A549 (cell line): Measurements from ENCODE around the gene GOLGA1.

ENCODE experiments used
- CHD4 ChIP-seq: fragments of 200-600 bp; sonication (generic); IDR thresholded peaks from 2 replicates; pipeline ENCODE4 v1.6.1; 2016; ENCODE audit warnings: antibody characterized with exemption, mild to moderate bottlenecking, borderline replicate concordance
- HDAC2 ChIP-seq: fragments of 200-600 bp; sonication (generic); IDR thresholded peaks from 2 replicates; pipeline ENCODE4 v1.6.1; 2016
- MAZ ChIP-seq: fragments of 150-350 bp; IDR thresholded peaks from 2 replicates; pipeline ENCODE4 v1.6.1; 2014; ENCODE audit warnings: antibody characterized with exemption, low read depth, low read length, borderline replicate concordance
- POLR2A ChIP-seq: IDR thresholded peaks from 2 replicates; pipeline ENCODE4 v1.6.1; 2012; ENCODE audit warnings: mild to moderate bottlenecking, low read length
- POLR2AphosphoS2 ChIP-seq: conservative IDR thresholded peaks from 2 replicates; pipeline ENCODE4 v1.6.1; 2012; ENCODE audit warnings: low read length, improper control_type of control experiment, inconsistent platforms
- RAD21 ChIP-seq, 2 experiments: fragments of >200 bp in 1 of 2; sonication (Bioruptor Twin) in 1 of 2; formaldehyde crosslinking in 1 of 2; IDR thresholded peaks in 1 of 2; conservative IDR thresholded peaks in 1 of 2; 2 replicates in 1 of 2; 3 replicates in 1 of 2; pipeline ENCODE4 v1.6.1; 2012 to 2018; ENCODE audit warnings: inconsistent platforms in 1 of 2
- TF ChIP-seq, protein P1 (sequence below): IDR thresholded peaks from 2 replicates; pipeline ENCODE4 v1.6.1; 2012
- TF ChIP-seq, protein P2 (sequence below): fragments of >200 bp; sonication (Bioruptor Twin); formaldehyde crosslinking; IDR thresholded peaks from 3 replicates; pipeline ENCODE4 v1.5.1; 2016
- TF ChIP-seq, protein P3 (sequence below): IDR thresholded peaks from 2 replicates; pipeline ENCODE4 v1.6.1; 2012

DNA sequence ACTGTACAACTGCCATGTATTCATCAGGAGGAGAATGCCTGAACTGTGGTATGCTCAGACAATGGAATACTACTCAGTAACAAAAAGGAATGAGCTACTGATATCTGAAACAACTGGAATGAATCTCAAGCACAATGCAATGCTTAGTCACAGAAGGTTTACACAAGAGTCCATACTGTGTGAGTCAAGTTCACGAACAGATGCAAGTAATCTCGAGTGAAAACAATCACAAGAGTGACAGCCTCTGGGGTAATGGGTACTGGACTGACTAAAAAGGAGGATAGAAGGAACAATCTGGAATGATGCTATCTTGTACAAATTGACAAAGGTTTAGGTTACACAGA, 19.5 kb upstream of the GOLGA1 start:
- TF ChIP-seq RAD21 (conservative IDR thresholded peaks at IDR 0.05 in 1 of 2, IDR thresholded peaks at IDR 0.05 in 1 of 2) (no peak), POLR2A (no peak), HDAC2 (no peak), POLR2AphosphoS2 (no peak), MAZ (no peak), CHD4 (no peak)
- TF ChIP-seq, protein P1, sequence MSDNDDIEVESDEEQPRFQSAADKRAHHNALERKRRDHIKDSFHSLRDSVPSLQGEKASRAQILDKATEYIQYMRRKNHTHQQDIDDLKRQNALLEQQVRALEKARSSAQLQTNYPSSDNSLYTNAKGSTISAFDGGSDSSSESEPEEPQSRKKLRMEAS, result no peak
- TF ChIP-seq, protein P2, sequence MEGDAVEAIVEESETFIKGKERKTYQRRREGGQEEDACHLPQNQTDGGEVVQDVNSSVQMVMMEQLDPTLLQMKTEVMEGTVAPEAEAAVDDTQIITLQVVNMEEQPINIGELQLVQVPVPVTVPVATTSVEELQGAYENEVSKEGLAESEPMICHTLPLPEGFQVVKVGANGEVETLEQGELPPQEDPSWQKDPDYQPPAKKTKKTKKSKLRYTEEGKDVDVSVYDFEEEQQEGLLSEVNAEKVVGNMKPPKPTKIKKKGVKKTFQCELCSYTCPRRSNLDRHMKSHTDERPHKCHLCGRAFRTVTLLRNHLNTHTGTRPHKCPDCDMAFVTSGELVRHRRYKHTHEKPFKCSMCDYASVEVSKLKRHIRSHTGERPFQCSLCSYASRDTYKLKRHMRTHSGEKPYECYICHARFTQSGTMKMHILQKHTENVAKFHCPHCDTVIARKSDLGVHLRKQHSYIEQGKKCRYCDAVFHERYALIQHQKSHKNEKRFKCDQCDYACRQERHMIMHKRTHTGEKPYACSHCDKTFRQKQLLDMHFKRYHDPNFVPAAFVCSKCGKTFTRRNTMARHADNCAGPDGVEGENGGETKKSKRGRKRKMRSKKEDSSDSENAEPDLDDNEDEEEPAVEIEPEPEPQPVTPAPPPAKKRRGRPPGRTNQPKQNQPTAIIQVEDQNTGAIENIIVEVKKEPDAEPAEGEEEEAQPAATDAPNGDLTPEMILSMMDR, result no peak
- TF ChIP-seq, protein P3, sequence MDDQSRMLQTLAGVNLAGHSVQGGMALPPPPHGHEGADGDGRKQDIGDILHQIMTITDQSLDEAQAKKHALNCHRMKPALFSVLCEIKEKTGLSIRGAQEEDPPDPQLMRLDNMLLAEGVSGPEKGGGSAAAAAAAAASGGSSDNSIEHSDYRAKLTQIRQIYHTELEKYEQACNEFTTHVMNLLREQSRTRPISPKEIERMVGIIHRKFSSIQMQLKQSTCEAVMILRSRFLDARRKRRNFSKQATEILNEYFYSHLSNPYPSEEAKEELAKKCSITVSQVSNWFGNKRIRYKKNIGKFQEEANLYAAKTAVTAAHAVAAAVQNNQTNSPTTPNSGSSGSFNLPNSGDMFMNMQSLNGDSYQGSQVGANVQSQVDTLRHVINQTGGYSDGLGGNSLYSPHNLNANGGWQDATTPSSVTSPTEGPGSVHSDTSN, result no peak
